Naive B cell (primary cell): ENCODE data around the gene FURIN. TPM values are rescaled to one million over a fixed set of nuclear protein-coding genes. Genes with fewer than 3 reads are reported as not detected.
"Not testable (repeated sequence)": the region's sequence is repeated elsewhere in the genome, so short reads cannot be mapped to it uniquely, and the experiment has no call there.

Experiments used
- ATAC-seq, 2 donors: fragments of 150-1000 bp; cut with Tn5 transposase; 2 replicates each; pipeline ENCODE4 v1.10.0; 2021; ENCODE audit warnings: low read depth in 2 of 2, mild to moderate bottlenecking in 2 of 2, moderate library complexity in 2 of 2
- DNase-seq: peaks from one replicate; pipeline ENCODE4 v3.0.0; 2022
- H3K27ac Mint-ChIP-seq, 6 donors: one replicate each; pipeline ENCODE4 v1.8.0; 2020 to 2022; ENCODE audit warnings: mild to moderate bottlenecking in 6 of 6, mixed read lengths in 6 of 6, moderate library complexity in 5 of 6, inconsistent platforms in 2 of 6
- H3K27me3 Mint-ChIP-seq, 3 donors: one replicate each; pipeline ENCODE4 v1.8.0; 2021 to 2022; ENCODE audit warnings: mixed read lengths in 3 of 3, mild to moderate bottlenecking in 1 of 3
- H3K36me3 Mint-ChIP-seq, 2 donors: one replicate each; pipeline ENCODE4 v1.8.0; 2020 to 2022; ENCODE audit warnings: mixed read lengths in 2 of 2, inconsistent platforms in 1 of 2, mild to moderate bottlenecking in 1 of 2
- H3K4me1 Mint-ChIP-seq, 3 donors: one replicate each; pipeline ENCODE4 v1.8.0; 2020 to 2022; ENCODE audit warnings: mixed read lengths in 3 of 3, inconsistent platforms in 1 of 3, mild to moderate bottlenecking in 1 of 3, moderate library complexity in 1 of 3
- H3K4me3 Mint-ChIP-seq, 8 donors: one replicate each; pipeline ENCODE4 v1.8.0; 2020 to 2022; ENCODE audit warnings: mild to moderate bottlenecking in 8 of 8, mixed read lengths in 8 of 8, moderate library complexity in 8 of 8, inconsistent platforms in 2 of 8
- H3K9me3 Mint-ChIP-seq, 7 donors: one replicate each; pipeline ENCODE4 v1.8.0; 2020 to 2022; ENCODE audit warnings: mixed read lengths in 7 of 7, mild to moderate bottlenecking in 5 of 7, inconsistent platforms in 2 of 7, moderate library complexity in 1 of 7
- polyA plus RNA-seq, 6 donors: library from polyadenylated mRNA; unstranded; fragments of 300-500 nt; fragmentation: Illumina TruSeq; gene quantifications; one replicate each; pipeline ENCODE4 v1.2.3, GENCODE V29; 2021; ENCODE audit warnings: low read depth in 6 of 6

Gene FURIN
- 1 to 10 TPM; 3.7 to 9.8 (median 5.8) TPM for polyA plus RNA-seq

DNA sequence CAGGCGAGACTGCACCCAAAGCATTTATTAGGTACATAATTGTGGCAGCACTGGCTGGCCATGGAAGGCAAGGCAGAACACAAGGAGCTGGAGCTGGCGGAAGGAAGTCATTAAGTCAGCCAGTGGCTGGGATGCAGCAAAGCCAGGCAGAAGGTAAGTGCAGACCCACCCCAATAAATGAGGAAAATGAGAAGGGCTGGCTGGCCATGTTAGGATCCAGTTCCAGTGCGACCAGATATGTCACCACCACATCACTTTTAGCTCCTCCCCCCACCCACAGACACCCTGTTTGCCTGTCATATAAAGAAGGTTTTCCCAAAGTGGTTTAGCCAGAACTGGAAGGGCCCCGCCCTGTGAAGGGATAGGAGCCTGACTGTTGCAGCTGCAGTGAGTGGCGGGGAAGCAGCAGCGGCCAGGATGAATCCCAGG lies at the start of gene FURIN:
Gene FURIN, plus strand, starts transcription at position 328 of the 429 bp plus-strand sequence. CDS start 7,153 bp downstream, outside the sequence.
- peaks cover 36 to 54% (median 43%) of the 10 kb centered on the region in 3 donors for H3K4me1 Mint-ChIP-seq
- H3K9me3 Mint-ChIP-seq, result no peaks in the 10 kb centered on the region
- H3K4me3 Mint-ChIP-seq, result peak within 1 kb of the TSS; percentile 52 to 92 (median 88)
- no peak for DNase-seq
- no peaks in the 10 kb centered on the region for H3K36me3 Mint-ChIP-seq
- no peak for ATAC-seq
- no peaks in the 10 kb centered on the region for H3K27me3 Mint-ChIP-seq
- H3K27ac Mint-ChIP-seq, result peak within 1 kb of the TSS; percentile 19 to 92 (median 62)

DNA sequence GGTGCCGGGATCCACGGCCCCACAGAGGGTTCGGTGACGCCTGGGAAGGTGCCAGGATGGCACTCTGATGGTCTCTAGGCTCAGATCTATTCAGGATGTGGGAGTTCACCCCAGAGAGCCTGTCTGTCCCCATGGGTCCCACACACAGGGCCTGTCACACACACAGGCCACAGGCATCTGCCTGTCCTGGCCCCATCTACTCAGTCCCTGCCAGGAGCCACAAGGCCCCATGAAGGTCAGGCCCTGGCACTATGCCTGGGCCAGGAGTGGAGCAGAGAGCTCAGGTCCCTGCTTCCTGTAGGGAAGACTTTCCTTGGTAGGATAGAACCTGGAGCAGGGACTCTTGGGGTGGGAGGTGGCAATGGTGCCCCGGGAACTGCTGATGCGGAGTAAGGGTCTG lies 49.0 kb upstream of the FURIN start:
- H3K27me3 Mint-ChIP-seq, result no peaks in the 10 kb centered on the region
- ATAC-seq (no peak), DNase-seq (no peak)
- H3K36me3 Mint-ChIP-seq, result peaks cover 0 to 4% of the 10 kb centered on the region in 2 donors
- H3K4me3 Mint-ChIP-seq, result peak overlapping the region in 1 of 8 donors; percentile 24
- peaks cover 15 to 27% (median 23%) of the 10 kb centered on the region in 3 donors for H3K4me1 Mint-ChIP-seq
- no peaks in the 10 kb centered on the region for H3K9me3 Mint-ChIP-seq
- H3K27ac Mint-ChIP-seq, result no peak overlapping the region

DNA sequence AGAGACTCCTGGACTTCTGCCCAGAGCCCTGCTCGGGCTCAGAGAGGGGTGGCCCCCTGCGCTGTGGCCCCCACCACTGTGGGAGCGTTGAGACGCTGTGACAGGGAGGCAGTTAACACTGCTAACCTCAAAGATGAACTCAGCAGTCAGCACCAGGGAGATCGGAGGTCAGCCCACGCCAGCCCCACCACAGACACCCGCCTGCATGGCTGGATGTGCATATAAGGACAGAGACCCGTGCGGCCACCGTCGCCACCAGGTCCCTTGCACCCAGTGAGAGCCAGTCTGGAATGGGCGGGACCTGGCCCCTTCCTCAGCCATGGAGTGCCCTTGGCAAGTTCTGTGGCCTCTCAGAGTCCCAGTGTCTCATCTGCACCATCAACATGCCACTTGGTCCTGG lies 48.5 kb upstream of the FURIN start:
- ATAC-seq (no peak), DNase-seq (no peak)
- no peak overlapping the region for H3K27ac Mint-ChIP-seq
- no peaks in the 10 kb centered on the region for H3K27me3 Mint-ChIP-seq
- no peaks in the 10 kb centered on the region for H3K9me3 Mint-ChIP-seq
- peaks cover 0 to 4% of the 10 kb centered on the region in 2 donors for H3K36me3 Mint-ChIP-seq
- no peak overlapping the region for H3K4me3 Mint-ChIP-seq
- peaks cover 16 to 28% (median 23%) of the 10 kb centered on the region in 3 donors for H3K4me1 Mint-ChIP-seq

DNA sequence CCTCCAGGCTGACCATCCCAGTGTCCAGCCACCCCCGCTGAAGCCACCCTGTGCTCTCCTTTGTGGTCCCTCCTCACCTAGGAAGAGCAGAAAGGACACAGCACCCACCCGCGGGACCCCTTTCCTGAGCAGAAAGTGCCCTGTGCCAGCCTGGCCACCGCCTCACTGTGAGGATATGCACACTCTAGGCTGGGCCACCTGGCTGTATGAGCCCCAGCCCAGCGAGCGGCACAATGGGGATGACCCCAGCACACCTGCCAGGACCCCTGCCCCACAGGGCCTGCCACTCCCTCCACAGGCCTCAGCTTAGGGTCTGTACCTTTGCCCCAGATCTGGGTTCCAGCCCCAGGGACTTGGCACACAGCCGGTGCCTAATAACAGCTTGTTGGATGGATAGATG lies 47.9 kb upstream of the FURIN start:
- H3K27ac Mint-ChIP-seq, result no peak overlapping the region
- H3K9me3 Mint-ChIP-seq, result no peaks in the 10 kb centered on the region
- no peak for DNase-seq
- peaks cover 0 to under 1% of the 10 kb centered on the region in 2 donors for H3K36me3 Mint-ChIP-seq
- H3K4me3 Mint-ChIP-seq, result no peak overlapping the region
- no peak for ATAC-seq
- H3K4me1 Mint-ChIP-seq, result peaks cover 16 to 28% (median 23%) of the 10 kb centered on the region in 3 donors
- H3K27me3 Mint-ChIP-seq, result no peaks in the 10 kb centered on the region

DNA sequence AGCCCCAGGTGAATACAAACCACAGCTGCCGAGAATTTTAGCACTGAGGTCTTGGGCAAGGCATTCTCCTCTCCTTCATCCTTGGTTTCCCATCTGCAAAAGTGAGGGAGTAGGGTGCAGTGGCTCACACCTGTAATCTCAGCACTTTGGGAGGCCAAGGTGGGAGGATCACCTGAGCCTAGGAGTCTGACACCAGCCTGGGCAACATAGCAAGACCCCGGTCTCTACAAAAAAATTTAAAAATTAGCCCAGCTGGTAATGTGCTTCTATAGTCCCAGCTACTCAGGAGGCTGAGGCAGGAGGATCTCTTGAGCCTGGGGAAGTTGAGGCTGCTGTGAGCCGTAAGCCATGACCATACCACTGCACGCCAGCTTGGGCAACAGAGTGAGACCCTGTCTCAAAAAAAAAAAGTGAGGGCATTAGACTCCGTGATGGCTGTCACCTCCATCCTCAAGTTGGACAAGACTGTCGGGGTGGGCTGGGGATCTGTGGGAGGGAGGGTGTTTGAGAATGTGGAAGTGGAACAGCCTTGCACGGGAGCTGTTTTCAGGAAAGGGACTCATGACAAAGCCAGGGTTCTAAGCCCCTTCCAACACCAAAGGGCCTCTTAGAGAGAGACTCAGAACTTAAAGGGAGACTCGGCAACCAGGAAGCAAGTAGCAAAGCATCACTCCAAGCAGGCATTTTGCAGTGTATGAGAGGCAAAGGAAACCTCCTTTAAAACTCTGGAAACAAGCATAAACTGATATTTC lies 46.0 kb upstream of the FURIN start:
- H3K27ac Mint-ChIP-seq, result no peak overlapping the region
- H3K4me1 Mint-ChIP-seq, result peaks cover 16 to 28% (median 23%) of the 10 kb centered on the region in 3 donors
- DNase-seq (no peak), ATAC-seq (no peak)
- H3K4me3 Mint-ChIP-seq, result no peak overlapping the region
- no peaks in the 10 kb centered on the region for H3K9me3 Mint-ChIP-seq
- no peaks in the 10 kb centered on the region for H3K36me3 Mint-ChIP-seq
- no peaks in the 10 kb centered on the region for H3K27me3 Mint-ChIP-seq

DNA sequence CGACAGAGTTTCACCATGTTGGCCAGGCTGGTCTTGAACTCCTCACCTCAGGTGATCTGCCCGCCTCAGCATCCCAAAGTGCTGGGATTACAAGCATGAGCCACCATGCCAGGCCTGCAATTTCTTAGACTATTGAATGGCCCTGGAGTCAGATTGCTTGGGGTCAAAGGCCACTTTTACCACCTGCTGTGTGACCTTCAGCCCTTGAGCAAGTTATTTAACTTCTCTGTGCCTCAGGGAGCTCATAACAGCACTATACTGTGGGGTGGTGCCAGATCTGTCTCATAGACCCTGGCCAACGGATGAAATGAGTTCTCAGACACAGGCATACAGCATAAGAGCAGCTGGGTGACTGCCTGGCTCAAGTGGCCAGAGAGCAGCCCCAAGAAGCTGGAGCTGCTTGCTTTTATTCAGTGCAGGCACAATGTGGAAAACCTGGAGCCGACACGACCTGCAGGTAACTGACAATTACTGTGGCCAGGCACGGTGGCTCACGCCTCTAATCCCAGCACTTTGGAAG lies 44.9 kb upstream of the FURIN start:
- Mint-ChIP-seq H3K4me3 (no peak overlapping the region), H3K4me1 (peaks cover 9 to 19% (median 14%) of the 10 kb centered on the region in 3 donors), H3K36me3 (no peaks in the 10 kb centered on the region), H3K27me3 (no peaks in the 10 kb centered on the region), H3K27ac (no peak overlapping the region), H3K9me3 (no peaks in the 10 kb centered on the region)
- DNase-seq (no peak), ATAC-seq (no peak)

DNA sequence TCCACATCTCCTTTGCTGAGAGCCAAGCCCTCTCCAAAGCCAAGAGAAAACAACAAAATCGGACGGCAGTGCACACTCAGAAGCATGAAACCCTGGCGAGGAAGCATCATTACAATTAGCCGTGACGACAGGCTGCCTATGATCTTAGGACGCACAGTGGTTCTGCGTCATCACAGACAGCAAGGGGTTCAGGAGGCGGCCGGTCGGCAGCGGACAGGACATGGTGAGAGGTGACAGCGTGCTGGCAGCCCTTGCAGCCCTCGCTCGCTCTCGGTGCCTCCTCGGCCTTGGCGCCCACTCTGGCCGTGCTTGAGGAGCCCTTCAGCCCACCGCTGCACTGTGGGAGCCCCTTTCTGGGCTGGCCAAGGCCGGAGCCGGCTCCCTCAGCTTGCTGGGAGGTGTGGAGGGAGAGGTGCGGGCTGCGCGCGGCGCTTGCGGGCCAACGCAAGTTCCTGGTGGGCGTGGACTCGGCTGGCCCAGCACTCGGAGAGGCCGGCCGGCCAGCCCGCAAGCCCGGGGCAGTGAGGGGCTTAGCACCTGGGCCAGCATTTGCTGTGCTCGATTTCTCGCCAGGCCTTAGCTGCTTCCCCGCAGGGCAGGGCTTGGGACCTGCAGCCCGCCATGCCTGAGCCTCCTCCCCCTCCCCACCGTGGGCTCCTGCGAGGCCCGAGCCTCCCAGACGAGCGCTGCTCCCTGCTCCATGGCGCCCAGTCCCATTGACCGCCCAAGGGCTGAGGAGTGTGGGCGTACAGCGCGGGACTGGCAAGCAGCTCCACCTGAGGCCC lies 43.1 kb upstream of the FURIN start:
- H3K27me3 Mint-ChIP-seq, result peaks cover 0 to 11% (median 3%) of the 10 kb centered on the region in 3 donors
- ATAC-seq, H3K9me3 Mint-ChIP-seq, H3K4me3 Mint-ChIP-seq, DNase-seq, H3K36me3 Mint-ChIP-seq: not testable (repeated sequence)
- H3K4me1 Mint-ChIP-seq, result peaks cover 16 to 20% (median 17%) of the 10 kb centered on the region in 3 donors
- H3K27ac Mint-ChIP-seq, result peak overlapping the region in 1 of 6 donors; percentile 26

DNA sequence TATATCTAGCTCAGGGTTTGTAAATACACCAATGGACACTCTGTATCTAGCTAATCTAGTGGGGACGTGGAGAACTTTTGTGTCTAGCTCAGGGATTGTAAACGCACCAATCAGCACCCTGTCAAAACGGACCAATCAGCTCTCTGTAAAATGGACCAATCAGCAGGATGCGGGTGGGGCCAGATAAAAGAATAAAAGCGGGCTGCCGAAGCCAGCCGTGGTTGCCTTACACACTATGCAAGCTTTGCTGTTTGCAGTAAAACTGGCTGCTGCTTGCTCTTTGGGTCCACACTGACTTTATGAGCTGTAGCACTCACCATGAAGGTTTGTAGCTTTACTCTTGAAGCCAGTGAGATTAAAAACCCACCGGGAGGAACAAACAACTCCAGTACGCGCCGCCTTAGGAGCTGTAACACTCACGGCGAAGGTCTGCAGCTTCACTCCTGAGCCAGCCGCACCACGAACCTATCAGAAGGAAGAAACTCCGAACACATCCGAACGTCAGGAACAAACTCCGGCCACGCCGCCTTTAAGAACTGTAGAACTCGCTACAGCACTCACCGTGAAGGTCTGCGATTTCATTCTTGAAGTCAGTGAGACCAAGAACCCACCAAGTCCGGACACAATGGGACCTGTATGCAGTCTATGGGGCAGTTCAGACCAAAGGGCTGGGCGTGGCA lies 42.0 kb upstream of the FURIN start:
- H3K36me3 Mint-ChIP-seq, H3K9me3 Mint-ChIP-seq, DNase-seq, H3K4me3 Mint-ChIP-seq, ATAC-seq: not testable (repeated sequence)
- peaks cover 23 to 27% (median 24%) of the 10 kb centered on the region in 3 donors for H3K4me1 Mint-ChIP-seq
- H3K27me3 Mint-ChIP-seq, result peaks cover 0 to 18% (median 8%) of the 10 kb centered on the region in 3 donors
- H3K27ac Mint-ChIP-seq, result peak overlapping the region in 2 of 6 donors; percentile 57 to 61

DNA sequence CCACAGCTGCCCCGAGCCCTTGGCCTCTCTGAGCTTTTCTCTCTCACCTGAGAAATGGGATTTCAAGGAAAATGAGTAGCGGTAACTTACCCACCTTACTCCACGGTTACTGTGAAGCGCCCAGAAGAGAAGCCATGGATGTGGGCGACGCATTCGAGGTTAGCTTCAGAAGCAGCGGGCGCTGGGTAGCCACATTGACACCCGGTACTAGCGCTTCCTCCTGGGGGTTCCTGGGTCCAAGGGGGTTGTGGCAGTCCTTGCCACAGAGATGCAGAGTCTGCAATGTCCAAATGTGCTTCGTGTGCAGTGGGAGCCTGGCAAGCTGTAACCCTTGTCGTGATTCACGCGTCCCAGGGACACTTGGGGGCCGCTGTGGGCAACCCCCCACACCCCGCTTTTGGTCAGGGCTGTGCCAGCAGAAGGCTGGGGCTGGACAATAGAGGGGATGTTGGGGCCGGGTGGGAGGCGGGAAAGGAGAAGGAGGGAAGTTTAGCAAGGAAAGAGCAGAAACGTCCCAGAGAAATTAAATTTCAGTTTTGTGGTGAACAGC lies 41.4 kb upstream of the FURIN start:
- Mint-ChIP-seq H3K4me3 (no peak overlapping the region), H3K27ac (peak overlapping the region in 1 of 6 donors; percentile 61), H3K36me3 (no peaks in the 10 kb centered on the region), H3K27me3 (peaks cover 0 to 18% (median 8%) of the 10 kb centered on the region in 3 donors), H3K4me1 (peaks cover 23 to 27% (median 24%) of the 10 kb centered on the region in 3 donors), H3K9me3 (peaks cover 0 to 2% (median 0%) of the 10 kb centered on the region in 7 donors)
- DNase-seq, result no peak
- ATAC-seq, result no peak

DNA sequence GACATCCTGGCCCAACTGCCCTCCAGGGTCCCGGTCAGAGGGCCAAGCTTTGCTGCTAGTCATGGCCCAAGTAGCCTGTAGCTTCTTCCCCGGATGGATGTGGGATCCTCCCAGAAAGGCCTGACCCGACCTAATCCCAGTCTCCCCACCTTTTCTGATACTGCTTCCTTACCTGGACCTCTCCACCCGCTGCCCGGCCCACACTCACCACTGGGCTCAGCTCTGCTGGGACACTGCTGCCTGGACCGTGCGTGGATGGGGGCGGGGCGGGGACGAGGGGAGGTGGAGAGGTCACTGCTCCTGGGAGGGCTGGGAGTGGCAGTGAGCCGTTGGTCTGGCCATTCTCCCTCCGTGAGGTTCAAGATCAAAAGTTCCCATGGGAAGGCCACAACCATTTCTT lies 40.3 kb upstream of the FURIN start:
- H3K36me3 Mint-ChIP-seq, result no peaks in the 10 kb centered on the region
- no peak overlapping the region for H3K4me3 Mint-ChIP-seq
- H3K4me1 Mint-ChIP-seq, result peaks cover 23 to 27% (median 24%) of the 10 kb centered on the region in 3 donors
- peaks cover 0 to 18% (median 8%) of the 10 kb centered on the region in 3 donors for H3K27me3 Mint-ChIP-seq
- no peak for DNase-seq
- peaks cover 0 to 2% (median 0%) of the 10 kb centered on the region in 7 donors for H3K9me3 Mint-ChIP-seq
- no peak for ATAC-seq
- H3K27ac Mint-ChIP-seq, result no peak overlapping the region

DNA sequence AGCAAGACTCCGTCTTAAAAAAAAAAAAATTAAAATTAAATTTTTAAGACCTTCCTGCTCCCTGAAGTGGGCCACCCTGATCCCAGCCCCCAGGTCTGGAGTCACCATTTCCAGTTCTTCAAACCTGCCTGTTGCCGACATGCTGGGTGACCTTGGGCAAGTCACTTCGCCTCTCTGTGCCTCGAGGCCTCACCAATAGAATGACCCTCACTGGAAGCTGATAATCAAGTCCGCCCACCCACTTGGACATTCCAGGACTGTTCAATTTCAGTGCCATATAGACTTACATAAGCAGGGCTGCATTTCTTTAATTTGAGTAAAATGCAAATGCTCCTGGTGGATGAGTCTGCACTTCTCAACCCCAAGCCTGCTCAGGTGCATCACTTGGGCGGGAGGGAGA lies 39.3 kb upstream of the FURIN start:
- Mint-ChIP-seq H3K9me3 (peaks cover 0 to 2% (median 0%) of the 10 kb centered on the region in 7 donors), H3K36me3 (no peaks in the 10 kb centered on the region), H3K27me3 (peaks cover 0 to 18% (median 8%) of the 10 kb centered on the region in 3 donors), H3K27ac (no peak overlapping the region), H3K4me1 (peaks cover 21 to 23% (median 22%) of the 10 kb centered on the region in 3 donors), H3K4me3 (peak overlapping the region in 3 of 8 donors; percentile 74 to 76 (median 76))
- ATAC-seq (no peak), DNase-seq (no peak)

DNA sequence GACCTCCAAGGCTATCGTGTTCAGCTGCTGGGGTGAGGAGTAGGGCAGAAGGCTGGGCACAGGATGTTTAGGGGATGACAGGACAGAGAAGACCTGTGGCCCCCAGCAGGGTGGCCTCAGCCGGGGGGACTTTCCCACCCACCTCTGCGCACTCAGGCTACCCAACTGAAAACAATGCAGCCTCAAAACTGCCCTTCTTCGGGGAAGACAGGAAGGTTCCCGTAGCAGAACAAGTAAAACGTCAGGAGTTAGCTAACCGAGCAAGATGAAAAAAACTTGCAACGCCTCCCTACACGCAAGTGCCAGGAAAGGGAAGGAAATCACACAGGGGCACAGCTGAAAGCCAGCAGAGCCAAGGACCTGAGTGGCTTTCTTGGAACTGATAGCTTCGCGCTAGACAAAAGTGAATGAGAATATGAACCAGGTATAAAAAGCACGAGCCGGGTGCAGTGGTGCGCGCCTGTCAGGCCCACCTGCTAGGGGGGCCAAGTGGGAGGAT lies 38.4 kb upstream of the FURIN start:
- peaks cover 0 to 18% (median 8%) of the 10 kb centered on the region in 3 donors for H3K27me3 Mint-ChIP-seq
- ATAC-seq (peak; percentile 78), DNase-seq (peak; percentile 32)
- H3K4me3 Mint-ChIP-seq, result peak overlapping the region in 7 of 8 donors; percentile 55 to 88 (median 76)
- no peaks in the 10 kb centered on the region for H3K36me3 Mint-ChIP-seq
- H3K27ac Mint-ChIP-seq, result peak overlapping the region in 3 of 6 donors; percentile 52 to 81 (median 80)
- H3K9me3 Mint-ChIP-seq, result peaks cover 0 to 2% (median 0%) of the 10 kb centered on the region in 7 donors
- H3K4me1 Mint-ChIP-seq, result peaks cover 18 to 23% (median 23%) of the 10 kb centered on the region in 3 donors
